H9 (cell line): ENCODE results near the gene HVCN1. TPM values are rescaled to one million over a fixed set of nuclear protein-coding genes. Genes with fewer than 3 reads are reported as not detected.

Source experiments
- DNase-seq: peaks from one replicate; pipeline ENCODE4 v3.0.0-alpha.2; 2017
- H2AFZ ChIP-seq: one replicate; pipeline ENCODE4 v1.6.1; 2013; ENCODE audit warnings: mild to moderate bottlenecking, low read length, control low read depth, moderate library complexity
- H2AK5ac ChIP-seq: 2 replicates; pipeline ENCODE4 v1.6.1; 2013; ENCODE audit warnings: low read length, control low read depth, mixed read lengths; ENCODE audit not compliant: insufficient read length
- H2BK120ac ChIP-seq: one replicate; pipeline ENCODE4 v1.6.1; 2013; ENCODE audit warnings: low read depth, mild to moderate bottlenecking, low read length, control low read depth, inconsistent platforms; ENCODE audit not compliant: poor library complexity, severe bottlenecking
- H2BK12ac ChIP-seq: 2 replicates; pipeline ENCODE4 v1.6.1; 2013; ENCODE audit warnings: low read length, control low read depth, mixed read lengths, low read depth; ENCODE audit not compliant: insufficient read length
- H2BK15ac ChIP-seq: 2 replicates; pipeline ENCODE4 v1.6.1; 2013; ENCODE audit warnings: low read depth, low read length, control low read depth
- H2BK20ac ChIP-seq: one replicate; pipeline ENCODE4 v1.6.1; 2013; ENCODE audit warnings: low read depth, mild to moderate bottlenecking, low read length, control low read depth, inconsistent platforms; ENCODE audit not compliant: poor library complexity, severe bottlenecking
- H2BK5ac ChIP-seq: 2 replicates; pipeline ENCODE4 v1.6.1; 2013; ENCODE audit warnings: low read length, control low read depth, mixed read lengths; ENCODE audit not compliant: insufficient read length
- H3K14ac ChIP-seq: 2 replicates; pipeline ENCODE4 v1.6.1; 2013; ENCODE audit warnings: low read length, control low read depth; ENCODE audit not compliant: insufficient read depth
- H3K18ac ChIP-seq: 2 replicates; pipeline ENCODE4 v1.6.1; 2013; ENCODE audit warnings: low read depth, mild to moderate bottlenecking, mixed read lengths, low read length, control low read depth; ENCODE audit not compliant: insufficient read length
- H3K23ac ChIP-seq: 2 replicates; pipeline ENCODE4 v1.6.1; 2013; ENCODE audit warnings: low read length, control low read depth, mixed read lengths, low read depth; ENCODE audit not compliant: insufficient read length
- H3K23me2 ChIP-seq: 2 replicates; pipeline ENCODE4 v1.6.1; 2013; ENCODE audit warnings: low read depth, mild to moderate bottlenecking, mixed read lengths, low read length, control low read depth; ENCODE audit not compliant: insufficient read length, poor library complexity, severe bottlenecking
- H3K27ac ChIP-seq: 2 replicates; pipeline ENCODE4 v1.5.1; 2013; ENCODE audit warnings: low read length, control low read depth, mixed read lengths, low read depth; ENCODE audit not compliant: insufficient read length
- H3K27me3 ChIP-seq: 2 replicates; pipeline ENCODE4 v1.6.1; 2013; ENCODE audit warnings: low read length, control low read depth, inconsistent platforms; ENCODE audit not compliant: insufficient read depth
- H3K4ac ChIP-seq: 2 replicates; pipeline ENCODE4 v1.6.1; 2013; ENCODE audit warnings: low read depth, mild to moderate bottlenecking, control low read depth, inconsistent platforms, low read length, moderate library complexity
- H3K4me1 ChIP-seq: 2 replicates; pipeline ENCODE4 v1.6.1; 2013; ENCODE audit warnings: low read length, control low read depth, inconsistent platforms; ENCODE audit not compliant: insufficient read depth
- H3K4me2 ChIP-seq: 2 replicates; pipeline ENCODE4 v1.6.1; 2013; ENCODE audit warnings: low read length, control low read depth, mixed read lengths; ENCODE audit not compliant: insufficient read length, insufficient read depth
- H3K56ac ChIP-seq: 2 replicates; pipeline ENCODE4 v1.6.1; 2013; ENCODE audit warnings: low read depth, mild to moderate bottlenecking, mixed read lengths, low read length, control low read depth; ENCODE audit not compliant: insufficient read length
- H3K79me1 ChIP-seq: 2 replicates; pipeline ENCODE4 v1.6.1; 2013; ENCODE audit warnings: low read depth, mild to moderate bottlenecking, moderate library complexity, low read length, control low read depth, inconsistent platforms; ENCODE audit not compliant: insufficient read depth, poor library complexity, severe bottlenecking
- H3K79me2 ChIP-seq: 2 replicates; pipeline ENCODE4 v1.6.1; 2013; ENCODE audit warnings: low read length, control low read depth, inconsistent platforms; ENCODE audit not compliant: insufficient read depth
- H3K9ac ChIP-seq: 2 replicates; pipeline ENCODE4 v1.6.1; 2013; ENCODE audit warnings: low read length, control low read depth, mixed read lengths; ENCODE audit not compliant: insufficient read length; ENCODE audit errors: extremely low read depth
- H3K9me3 ChIP-seq: one replicate; pipeline ENCODE4 v1.6.1; 2013; ENCODE audit warnings: low read depth, low read length, inconsistent platforms; ENCODE audit not compliant: control insufficient read depth
- H3T11ph ChIP-seq: one replicate; pipeline ENCODE4 v1.6.1; 2013; ENCODE audit warnings: mild to moderate bottlenecking, low read length, control low read depth, inconsistent platforms
- H4K20me1 ChIP-seq: one replicate; pipeline ENCODE4 v1.6.1; 2013; ENCODE audit not compliant: control insufficient read depth, insufficient read length, insufficient read depth
- H4K5ac ChIP-seq: 2 replicates; pipeline ENCODE4 v1.6.1; 2013; ENCODE audit warnings: low read depth, mild to moderate bottlenecking, mixed read lengths, low read length, control low read depth; ENCODE audit not compliant: insufficient read length
- H4K8ac ChIP-seq: replicated peaks from 2 replicates; pipeline ENCODE4 v1.6.1; 2013; ENCODE audit warnings: low read length, control low read depth, mixed read lengths, low read depth; ENCODE audit not compliant: insufficient read length
- H4K91ac ChIP-seq: 2 replicates; pipeline ENCODE4 v1.6.1; 2013; ENCODE audit warnings: low read depth, mild to moderate bottlenecking, moderate library complexity, mixed read lengths, low read length, control low read depth; ENCODE audit not compliant: insufficient read length
- H3K27ac Mint-ChIP-seq, 3 experiments: 2 replicates in 2 of 3; 3 replicates in 1 of 3; pipeline ENCODE4 v1.8.0; 2020 to 2021; ENCODE audit warnings: mixed read lengths in 3 of 3, mild to moderate bottlenecking in 1 of 3, moderate library complexity in 1 of 3
- H3K27me3 Mint-ChIP-seq: 2 replicates; pipeline ENCODE4 v1.8.0; 2021; ENCODE audit warnings: low read depth, mild to moderate bottlenecking, moderate library complexity, mixed read lengths
- H3K36me3 Mint-ChIP-seq, 3 experiments: 2 replicates in 2 of 3; 3 replicates in 1 of 3; pipeline ENCODE4 v1.8.0; 2020 to 2021; ENCODE audit warnings: low read depth in 3 of 3, mixed read lengths in 3 of 3; ENCODE audit not compliant: insufficient read depth in 1 of 3
- H3K4me1 Mint-ChIP-seq, 2 experiments: 2 replicates each; pipeline ENCODE4 v1.8.0; 2020; ENCODE audit warnings: mixed read lengths in 2 of 2
- H3K4me3 Mint-ChIP-seq, 2 experiments: 2 replicates in 1 of 2; 3 replicates in 1 of 2; pipeline ENCODE4 v1.8.0; 2020 to 2021; ENCODE audit warnings: mild to moderate bottlenecking in 2 of 2, mixed read lengths in 2 of 2, moderate library complexity in 1 of 2
- H3K9me3 Mint-ChIP-seq, 2 experiments: 2 replicates in 1 of 2; 3 replicates in 1 of 2; pipeline ENCODE4 v1.8.0; 2020; ENCODE audit warnings: mild to moderate bottlenecking in 2 of 2, mixed read lengths in 2 of 2, moderate library complexity in 1 of 2
- CTCF ChIP-seq: fragments of 200-600 bp; sonication (generic); conservative IDR thresholded peaks from 3 replicates; pipeline ENCODE4 v1.8.0; 2021; ENCODE audit warnings: antibody characterized with exemption, mild to moderate bottlenecking
- WGBS: extraction: QIAGEN DNeasy Blood & Tissue Kit; methylation state at CpG from one replicate; pipeline ENCODE4 v1.1.7; 2013; ENCODE audit warnings: missing lambda C conversion rate, low lambda C conversion rate, mixed read lengths; ENCODE audit not compliant: insufficient read length; ENCODE audit errors: extremely low coverage; 5-methylcytosine and 5-hydroxymethylcytosine counted together
- total RNA-seq: library from RNA; stranded (reverse); gene quantifications from 2 replicates; pipeline ENCODE4 v1.2.1, GENCODE V29; 2021

Gene HVCN1
- total RNA-seq, 1 experiment from 2014 or later = 5.2 TPM

- H3K36me3 Mint-ChIP-seq = peaks cover 52 to 82% (median 76%) of the 10 kb centered on the region in 3 experiments
These were observed 42.6 kb upstream of the HVCN1 start for GRCh38 chr12:110731479-110731878.

More at GRCh38 chr12:110731479-110731878, 42.6 kb upstream of the HVCN1 start:
- H3K23me2 ChIP-seq = no peaks in the 10 kb centered on the region
- no peaks in the 10 kb centered on the region for H3K4me1 ChIP-seq
- H3K18ac ChIP-seq = no peak overlapping the region
- no peak overlapping the region for H3T11ph ChIP-seq
- no peak overlapping the region for H4K5ac ChIP-seq
- no peak overlapping the region for H3K23ac ChIP-seq
- H3K14ac ChIP-seq = no peak overlapping the region
- H3K27me3 ChIP-seq = no peaks in the 10 kb centered on the region
- H3K4me2 ChIP-seq = no peak overlapping the region
- no peaks in the 10 kb centered on the region for H3K9me3 ChIP-seq
- H2BK20ac ChIP-seq = no peak overlapping the region
- WGBS = no CpG with 5 or more reads among the region's 2 CpGs
- no peaks in the 10 kb centered on the region for H3K9me3 Mint-ChIP-seq
- H3K56ac ChIP-seq = no peak overlapping the region
- H3K79me2 ChIP-seq = peaks cover 50% of the 10 kb centered on the region
- H3K4me1 Mint-ChIP-seq = peaks cover 24 to 37% of the 10 kb centered on the region in 2 experiments
- H2BK15ac ChIP-seq = no peak overlapping the region
- H2BK5ac ChIP-seq = no peak overlapping the region
- H3K27me3 Mint-ChIP-seq = no peaks in the 10 kb centered on the region
- no peak overlapping the region for H4K8ac ChIP-seq
- no peak overlapping the region for H2BK12ac ChIP-seq
- no peaks in the 10 kb centered on the region for H4K20me1 ChIP-seq
- H3K9ac ChIP-seq = no peak overlapping the region
- H2AFZ ChIP-seq = no peak overlapping the region
- H4K91ac ChIP-seq = no peak overlapping the region
- H3K4ac ChIP-seq = no peak overlapping the region
- no peak overlapping the region for H3K27ac ChIP-seq
- no peak overlapping the region for H2AK5ac ChIP-seq
- H3K4me3 Mint-ChIP-seq = no peak overlapping the region
- no peak overlapping the region for H2BK120ac ChIP-seq
- no peak for TF ChIP-seq CTCF
- H3K79me1 ChIP-seq = peaks cover 5% of the 10 kb centered on the region
- DNase-seq = no peak
- no peak overlapping the region; a peak in 1 of 7 replicates for H3K27ac Mint-ChIP-seq
